Psoas muscle (tissue), 8 donors: ENCODE data around the gene ATL1. TPM values are rescaled to one million over a fixed set of nuclear protein-coding genes. Genes with fewer than 3 reads are reported as not detected.

ENCODE experiments used
- ATAC-seq, 4 donors: fragments of 200-7000 bp; cut with Tn5 transposase; one replicate each; pipeline ENCODE4 v1.9.1; 2020; ENCODE audit warnings: moderate library complexity in 3 of 4, mild to moderate bottlenecking in 2 of 4
- DNase-seq, 2 donors: peaks; one replicate each; pipeline ENCODE4 v3.0.0-alpha.2; 2020
- H3K27ac ChIP-seq: fragments of 200-600 bp; one replicate; pipeline ENCODE4 v1.8.0; 2022
- H3K27me3 ChIP-seq, 3 donors: fragments of 200-600 bp in 1 of 3; one replicate each; pipeline versions ENCODE4 v1.6.1 to v1.8.0; 2013 to 2022; ENCODE audit warnings: low read length in 2 of 3, mild to moderate bottlenecking in 2 of 3, moderate library complexity in 1 of 3; ENCODE audit not compliant: insufficient read depth in 3 of 3
- H3K36me3 ChIP-seq, 2 donors: fragments of 200-600 bp in 1 of 2; one replicate each; pipeline versions ENCODE4 v1.6.1 to v1.8.0; 2013 to 2022; ENCODE audit warnings: low read depth in 1 of 2, mild to moderate bottlenecking in 1 of 2, moderate library complexity in 1 of 2; ENCODE audit not compliant: insufficient read depth in 1 of 2
- H3K4me1 ChIP-seq: fragments of 200-600 bp; one replicate; pipeline ENCODE4 v1.8.0; 2022
- H3K4me3 ChIP-seq: fragments of 200-600 bp; one replicate; pipeline ENCODE4 v1.8.0; 2022; ENCODE audit warnings: mild to moderate bottlenecking
- H3K9me3 ChIP-seq: fragments of 200-600 bp; one replicate; pipeline ENCODE4 v1.8.0; 2022
- CTCF ChIP-seq: fragments of 200-600 bp; IDR thresholded peaks from one replicate; pipeline ENCODE4 v1.8.0; 2022; ENCODE audit warnings: antibody characterized with exemption
- WGBS, 3 donors: extraction: QIAGEN DNeasy Blood & Tissue Kit; methylation state at CpG; one replicate each; pipeline versions ENCODE4 v1.1.6 to v1.1.7; 2013; 5-methylcytosine and 5-hydroxymethylcytosine counted together
- intact Hi-C, 2 donors: fragments of 100-400 bp; cut with DNase I; formaldehyde crosslinking; loops; one replicate each; pipeline versions ENCODE4 v1.11.0 to v1.14.2; 2022
- polyA plus RNA-seq, 3 donors: library from polyadenylated mRNA; stranded (reverse); fragments of 200-250 nt; gene quantifications; one replicate each; pipeline ENCODE4 v1.2.3, GENCODE V29; 2013
- total RNA-seq, 4 donors: library from RNA; stranded (reverse); fragmentation: NEBNext Ultra II Directional in 2 of 4; extraction: Animal tissue kit (Norgen Biotek cat#: 25700) in 2 of 4; gene quantifications; one replicate each; pipeline versions ENCODE4 v1.2.1 to v1.2.4, GENCODE V29; 2021 to 2023
- donor health status: healthy with polysubstance abuse.
- donor health status: DM: no; HTN: no; CAD: no; lungs with moderate emphysema.
- donor health status: Bipolar disorder and iron deficiency.
- donor health status: healthy.
- donor health status: DM: yes; HTN: yes; CAD: no.
- donor health status: DM: no; HTN: no; CAD: no.
- donor health status: DM: no; HTN: no; CAD: no.
- donor health status: DM: yes; HTN: yes; CAD: no.

ATL1 gene
- total and polyA plus RNA-seq, 7 donors: 0.43 to 1.4 (median 0.64) TPM

- H3K27me3 ChIP-seq: no peaks in the 10 kb centered on the region
- no peaks in the 10 kb centered on the region for H3K4me1 ChIP-seq
- no peak overlapping the region for H3K4me3 ChIP-seq
- no peak overlapping the region for H3K27ac ChIP-seq
- H3K9me3 ChIP-seq: no peaks in the 10 kb centered on the region
- DNase-seq: no peak
- no peak for ATAC-seq
- no peak for TF ChIP-seq CTCF
- no peaks in the 10 kb centered on the region for H3K36me3 ChIP-seq
- intact Hi-C loops: loop anchor here (5.0 to 10.0 kb wide), 5 partner anchors 66 to 261 kb away; partner anchors contain the start of gene SAV1 (in 1 of the 2)
- WGBS, 3 donors: 83 to 93% (median 85%) methylated on average over 2 of the region's 2 CpGs
Observed at GRCh38 chr14:50601394-50601793, 41.4 kb downstream of the ATL1 start.

- ATAC-seq (no peak), DNase-seq (no peak)
- H3K4me1 ChIP-seq: no peaks in the 10 kb centered on the region
- no peak overlapping the region for H3K4me3 ChIP-seq
- H3K9me3 ChIP-seq: no peaks in the 10 kb centered on the region
- WGBS, 3 donors: 79 to 87% (median 81%) methylated on average over 3 of the region's 3 CpGs
- H3K27me3 ChIP-seq: no peaks in the 10 kb centered on the region
- no peak for TF ChIP-seq CTCF
- intact Hi-C loops: loop anchor here (5.0 to 10.0 kb wide), 5 partner anchors 65 to 260 kb away; partner anchors contain the start of gene SAV1 (in 1 of the 2)
- H3K36me3 ChIP-seq: no peaks in the 10 kb centered on the region
- no peak overlapping the region for H3K27ac ChIP-seq
Observed at GRCh38 chr14:50602035-50602434, 42.1 kb downstream of the ATL1 start.

- DNase-seq: no peak
- no peak for ATAC-seq
- Histone ChIP-seq H3K27me3 (no peaks in the 10 kb centered on the region), H3K4me3 (no peak overlapping the region), H3K4me1 (no peaks in the 10 kb centered on the region), H3K27ac (no peak overlapping the region), H3K36me3 (no peaks in the 10 kb centered on the region), H3K9me3 (no peaks in the 10 kb centered on the region)
- intact Hi-C loops: loop anchor here (5.0 to 10.0 kb wide), 5 partner anchors 64 to 259 kb away; partner anchors contain the start of gene SAV1 (in 1 of the 2)
- no peak for TF ChIP-seq CTCF
- WGBS, 3 donors: 71 to 83% (median 73%) methylated on average over 2 of the region's 2 CpGs
Observed at GRCh38 chr14:50603565-50603964, 43.6 kb downstream of the ATL1 start.

GRCh38 chr14:50605766-50606165 is 45.8 kb downstream of the ATL1 start:
- Histone ChIP-seq H3K27ac (no peak overlapping the region), H3K9me3 (no peaks in the 10 kb centered on the region), H3K36me3 (no peaks in the 10 kb centered on the region), H3K4me3 (no peak overlapping the region), H3K27me3 (no peaks in the 10 kb centered on the region), H3K4me1 (no peaks in the 10 kb centered on the region)
- ATAC-seq (no peak), DNase-seq (no peak)
- no peak for TF ChIP-seq CTCF
- 0 to 27% (median 0%) methylated on average over 1 of the region's 1 CpG for whole genome bisulfite sequencing, 3 donors
- intact Hi-C loops: loop anchor here in 1 of 2 donors (10.0 kb wide), 1 partner anchor 109 kb away; no protein-coding TSS in a partner anchor

- intact Hi-C loops: loop anchor here in 1 of 2 donors (10.0 kb wide), 1 partner anchor 108 kb away; no protein-coding TSS in a partner anchor
- Histone ChIP-seq H3K9me3 (no peaks in the 10 kb centered on the region), H3K27me3 (no peaks in the 10 kb centered on the region)
Observed at GRCh38 chr14:50606468-50606867, 46.5 kb downstream of the ATL1 start.

More at GRCh38 chr14:50606468-50606867, 46.5 kb downstream of the ATL1 start:
- TF ChIP-seq CTCF: no peak
- Histone ChIP-seq H3K4me1 (no peaks in the 10 kb centered on the region), H3K4me3 (no peak overlapping the region), H3K36me3 (no peaks in the 10 kb centered on the region), H3K27ac (no peak overlapping the region)
- DNase-seq (no peak), ATAC-seq (no peak)
- WGBS, 3 donors: 91 to 92% (median 91%) methylated on average over 2 of the region's 2 CpGs
